GM12891 (cell line): ENCODE measurements around the gene LRRN1.

Source experiments
- POLR2A ChIP-seq: IDR thresholded peaks from 2 replicates; pipeline ENCODE4 v1.6.1; 2011; ENCODE audit warnings: low read depth, low read length, control low read depth
- POLR2AphosphoS5 ChIP-seq: IDR thresholded peaks from 2 replicates; pipeline ENCODE4 v1.6.1; 2011; ENCODE audit warnings: low read depth, low read length, control low read depth

GRCh38 chr3:3782457-3782856 is 16.8 kb upstream of the LRRN1 start:
- TF ChIP-seq POLR2AphosphoS5 (no peak), POLR2A (no peak)
